ENCODE data around the gene GPR78.

Gene GPR78

GRCh38 chr4:8541981-8542715 is 38.0 kb upstream of the GPR78 start:
- TF ChIP-seq ZNF621 (tag by site-specific recombination; IDR thresholded peaks at IDR 0.05) (no peak), BCL11B (tag by site-specific recombination; IDR thresholded peaks at IDR 0.05; ENCODE audit: low read depth) (no peak), ZSCAN23 (tag by site-specific recombination; IDR thresholded peaks at IDR 0.05) (no peak), EGR2 (tag by site-specific recombination; IDR thresholded peaks at IDR 0.05; ENCODE audit: low read depth) (no peak), ZNF133 (tag by site-specific recombination; IDR thresholded peaks at IDR 0.05) (no peak)
- CTCF ChIA-PET: no interaction called here
- no peak overlapping the region for H3K4me3 ChIP-seq (ENCODE audit: low read depth, low read length)
- no peaks in the 10 kb centered on the region for H3K9me3 ChIP-seq (ENCODE audit: control insufficient read depth, insufficient read depth, low read depth, low read length)
- no peak overlapping the region for H3K27ac ChIP-seq (ENCODE audit: extremely low read depth, low read depth, low read length)
- POLR2A ChIA-PET: no interaction called here
- H3K4me1 ChIP-seq (ENCODE audit: control insufficient read depth, insufficient read depth, low read length): no peaks in the 10 kb centered on the region
- no peaks in the 10 kb centered on the region for H3K36me3 ChIP-seq (ENCODE audit: control insufficient read depth in 2 of 2, insufficient read depth in 1 of 2, low read length in 2 of 2)

- Histone ChIP-seq H3K9me3 (ENCODE audit: control insufficient read depth, insufficient read depth, low read depth, low read length) (no peaks in the 10 kb centered on the region), H3K27ac (ENCODE audit: extremely low read depth, low read depth, low read length) (no peak overlapping the region), H3K4me3 (ENCODE audit: low read depth, low read length) (no peak overlapping the region), H3K4me1 (ENCODE audit: control insufficient read depth, insufficient read depth, low read length) (no peaks in the 10 kb centered on the region), H3K36me3 (ENCODE audit: control insufficient read depth in 2 of 2, insufficient read depth in 1 of 2, low read length in 2 of 2) (no peaks in the 10 kb centered on the region)
- TF ChIP-seq TSHZ1 (tag by site-specific recombination; IDR thresholded peaks at IDR 0.05; ENCODE audit: borderline replicate concordance): no peak
- TF ChIP-seq ZBTB26 (tag by site-specific recombination; optimal IDR thresholded peaks at IDR 0.05): no peak
- no peak for TF ChIP-seq ZNF549 (tag by site-specific recombination; IDR thresholded peaks at IDR 0.05)
- no peak for TF ChIP-seq OVOL3 (tag by site-specific recombination; IDR thresholded peaks at IDR 0.05)
- no peak for TF ChIP-seq ZNF239 (tag by site-specific recombination; IDR thresholded peaks at IDR 0.05)
- no peak for TF ChIP-seq ZNF513 (tag by site-specific recombination; IDR thresholded peaks at IDR 0.05)
- TF ChIP-seq ZNF791 (tag by site-specific recombination; IDR thresholded peaks at IDR 0.05): no peak
- TF ChIP-seq ZNF423 (tag by site-specific recombination; IDR thresholded peaks at IDR 0.05): no peak
- CTCF ChIA-PET: no interaction called here
- POLR2A ChIA-PET: no interaction called here
These were observed 37.2 kb upstream of the GPR78 start for GRCh38 chr4:8542776-8543525.

GRCh38 chr4:8543623-8544022 is 36.6 kb upstream of the GPR78 start:
- no peaks in the 10 kb centered on the region for H3K9me3 ChIP-seq (ENCODE audit: control insufficient read depth, insufficient read depth, low read depth, low read length)
- ChIA-PET CTCF (no interaction called here), POLR2A (no interaction called here)
- H3K4me1 ChIP-seq (ENCODE audit: control insufficient read depth, insufficient read depth, low read length): no peaks in the 10 kb centered on the region
- H3K27ac ChIP-seq (ENCODE audit: extremely low read depth, low read depth, low read length): no peak overlapping the region
- no peak overlapping the region for H3K4me3 ChIP-seq (ENCODE audit: low read depth, low read length)
- no peak for TF ChIP-seq ZNF843 (tag by site-specific recombination; IDR thresholded peaks at IDR 0.05)
- TF ChIP-seq PBX3 (CRISPR knock-in tag; IDR thresholded peaks at IDR 0.05): no peak
- no peak for TF ChIP-seq ZNF76 (tag by site-specific recombination; IDR thresholded peaks at IDR 0.05; ENCODE audit: borderline replicate concordance, low read depth)
- no peak for TF ChIP-seq ZNF280C (tag by site-specific recombination; IDR thresholded peaks at IDR 0.05)
- TF ChIP-seq ZNF529 (tag by site-specific recombination; IDR thresholded peaks at IDR 0.05; ENCODE audit: insufficient replicate concordance): no peak
- TF ChIP-seq ZNF404 (tag by site-specific recombination; IDR thresholded peaks at IDR 0.05): no peak
- TF ChIP-seq FEZF1 (tag by site-specific recombination; IDR thresholded peaks at IDR 0.05): no peak
- H3K36me3 ChIP-seq (ENCODE audit: control insufficient read depth in 2 of 2, insufficient read depth in 1 of 2, low read length in 2 of 2): no peaks in the 10 kb centered on the region

All from HEK293 (cell line).